Motor neuron (in vitro differentiated cells): ENCODE results near the gene ITSN2. TPM values are rescaled to one million over a fixed set of nuclear protein-coding genes. Genes with fewer than 3 reads are reported as not detected.

Source experiments
- ATAC-seq, 8 experiments: fragments of 200-7000 bp; cut with Tn5 transposase; replicated peaks in 6 of 8; 2 replicates each; pipeline ENCODE4 v1.8.0; 2021; ENCODE audit warnings: mild to moderate bottlenecking in 8 of 8, moderate library complexity in 8 of 8
- H3K27ac ChIP-seq, 2 donors: fragments of 250-450 bp; sonication (Bioruptor Pico); 2 replicates each; pipeline ENCODE4 v1.9.0; 2021; ENCODE audit warnings: antibody characterized with exemption in 2 of 2, mild to moderate bottlenecking in 2 of 2, moderate library complexity in 1 of 2
- H3K4me1 ChIP-seq, 2 donors: fragments of 250-450 bp; sonication (Bioruptor Pico); replicated peaks in 1 of 2; 2 replicates each; pipeline ENCODE4 v1.6.1; 2021; ENCODE audit warnings: antibody characterized with exemption in 2 of 2, mild to moderate bottlenecking in 2 of 2, moderate library complexity in 1 of 2
- H3K4me3 ChIP-seq, 5 donors: fragments of 250-450 bp; sonication (Bioruptor Pico); 2 replicates each; pipeline ENCODE4 v1.9.0; 2021; ENCODE audit warnings: antibody characterized with exemption in 5 of 5, mild to moderate bottlenecking in 5 of 5, moderate library complexity in 4 of 5
- WGBS, 10 experiments: fragments of 450-650 bp; shearing (Covaris generic); methylation state at CpG; one replicate each; pipeline ENCODE4 v1.0.0; 2022; 5-methylcytosine and 5-hydroxymethylcytosine counted together
- in situ Hi-C, 9 experiments: fragments of 400-800 bp; cut with MboI; loops; one replicate each; pipeline ENCODE4 v1.15.0; 2021; ENCODE audit warnings: low sequenced_read_pairs in 9 of 9, low pct_unique_long_range_greater_than_20kb in 2 of 9; ENCODE audit not compliant: unreplicated experiment in 9 of 9
- total RNA-seq, 8 experiments: library from RNA; unstranded; fragments of 300-600 nt; gene quantifications; 2 replicates each; pipeline versions ENCODE4 v1.2.3 to v1.2.4, GENCODE V29; 2022

The ITSN2 gene
- total RNA-seq, 8 experiments from 2014 or later, result 5.1 to 41.5 (median 14.3) TPM

DNA sequence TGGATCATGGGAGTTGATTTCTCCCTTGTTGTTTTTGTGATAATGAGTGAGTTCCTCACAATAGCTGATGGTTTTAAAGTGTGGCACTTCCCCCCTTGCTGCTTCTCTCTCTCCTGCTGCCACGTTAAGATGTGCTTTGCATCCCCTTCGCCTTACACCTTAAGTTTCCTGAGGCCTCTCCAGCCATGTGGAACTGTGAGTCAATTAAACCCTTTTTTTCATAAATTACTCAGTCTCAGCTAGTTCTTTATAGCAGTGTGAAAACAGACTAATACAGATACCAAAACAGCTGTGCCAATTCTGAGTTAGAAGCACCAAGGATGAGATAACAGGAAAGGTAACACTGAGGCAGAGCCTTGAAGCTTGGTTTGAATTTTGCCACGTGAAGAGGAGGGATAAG is 44.7 kb downstream of the ITSN2 start:
- WGBS, 10 experiments, result 50 to 100% (median 72%) methylated on average over 1 to 3 of the region's 3 CpGs; no CpG with 5 or more reads in 1 of the 10 experiments
- Histone ChIP-seq H3K4me3 (no peak overlapping the region), H3K4me1 (no peaks in the 10 kb centered on the region), H3K27ac (no peak overlapping the region)
- in situ Hi-C loops, result no loop called here
- ATAC-seq, result no peak

DNA sequence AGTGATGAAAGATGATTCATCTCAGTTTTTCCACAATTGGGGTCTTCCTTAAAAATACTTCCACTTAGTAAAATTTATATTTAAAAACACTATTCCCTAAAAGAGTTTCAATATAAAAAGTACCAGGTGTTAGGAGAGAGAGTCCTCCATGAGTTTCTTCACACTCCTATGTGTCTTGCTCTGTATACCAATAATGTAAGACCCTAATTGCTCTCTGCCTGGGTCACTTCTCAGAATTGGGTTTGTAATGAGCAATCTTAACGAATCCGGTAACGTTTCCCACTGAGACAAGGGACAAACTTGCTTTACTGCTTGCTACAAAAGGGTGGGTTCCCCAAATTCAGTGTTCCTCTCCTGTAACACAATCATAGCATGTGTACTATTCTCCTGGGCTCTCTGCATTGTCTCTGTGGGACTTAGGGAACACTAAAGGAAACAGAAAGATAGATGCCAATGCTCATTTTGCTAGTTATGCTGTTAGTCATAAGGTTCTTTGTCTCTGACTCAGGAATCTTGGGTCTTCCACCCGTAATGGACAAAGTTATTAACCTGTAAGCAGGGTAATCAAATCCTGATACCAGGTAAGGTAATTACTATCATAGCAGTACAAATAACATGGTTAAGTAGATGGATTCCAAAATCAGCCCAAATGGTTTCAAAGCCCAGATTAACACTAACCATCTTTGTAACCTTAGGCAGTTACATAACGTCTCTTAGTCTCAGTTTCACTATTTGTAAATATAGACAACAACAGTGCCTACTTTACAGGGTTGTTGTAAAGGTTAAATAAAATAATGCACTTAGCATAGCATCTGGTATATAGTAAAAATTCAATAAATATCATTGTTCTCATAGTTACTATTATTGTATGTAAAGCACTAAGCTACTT is 46.3 kb downstream of the ITSN2 start:
- H3K4me3 ChIP-seq, result no peak overlapping the region
- ATAC-seq, result no peak
- H3K4me1 ChIP-seq, result no peaks in the 10 kb centered on the region
- WGBS, 10 experiments, result 60 to 100% (median 79%) methylated on average over 1 to 5 of the region's 5 CpGs; no CpG with 5 or more reads in 1 of the 10 experiments
- H3K27ac ChIP-seq, result no peak overlapping the region
- in situ Hi-C loops, result no loop called here

DNA sequence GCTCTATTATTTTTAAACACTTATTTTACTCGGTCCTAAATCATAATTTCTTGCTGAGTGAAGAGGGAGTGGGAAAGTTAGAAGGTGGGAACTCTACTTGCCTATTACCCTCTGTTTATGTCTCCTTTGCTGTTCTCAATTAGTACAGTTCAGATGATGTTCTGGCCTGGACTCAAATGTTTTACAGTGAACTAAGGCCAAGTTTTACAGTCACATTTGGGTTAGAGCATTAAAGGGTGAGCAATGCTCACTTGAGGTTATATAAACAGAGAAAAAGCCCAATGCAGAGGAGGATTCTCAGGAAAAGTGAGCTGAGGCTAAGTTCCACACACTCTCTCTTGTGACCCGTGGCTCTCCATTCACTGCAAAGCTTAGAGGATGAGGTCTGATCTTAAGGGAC is 52.4 kb downstream of the ITSN2 start:
- ATAC-seq, result no peak
- in situ Hi-C loops, result no loop called here

DNA sequence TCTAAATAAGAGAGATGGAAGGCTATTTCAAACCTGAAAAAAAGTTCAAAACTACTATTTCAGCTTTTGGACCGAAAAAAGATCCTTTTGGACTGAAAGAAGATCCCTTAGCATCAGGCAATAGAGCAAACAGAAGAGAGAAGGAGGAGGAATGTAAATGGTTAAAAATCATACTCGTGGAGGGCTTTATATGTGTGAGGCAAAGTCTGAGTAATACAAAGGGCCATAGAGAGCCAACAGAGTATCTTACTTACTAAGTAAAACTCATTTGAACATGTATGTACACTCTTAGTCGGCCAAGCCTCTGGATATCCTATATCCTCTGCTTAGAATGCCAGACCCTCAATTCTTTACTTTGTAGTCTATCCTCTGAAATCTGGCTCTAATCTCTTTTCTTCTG is 55.7 kb downstream of the ITSN2 start:
- WGBS, 10 experiments, result 18 to 100% (median 66%) methylated on average over 2 to 3 of the region's 3 CpGs
- ATAC-seq, result no peak

More for the DNA sequence above, 52.4 kb downstream of the ITSN2 start:
- Histone ChIP-seq H3K4me3 (no peak overlapping the region), H3K27ac (no peak overlapping the region), H3K4me1 (peaks cover 5 to 11% of the 10 kb centered on the region in 2 donors)
- WGBS, 10 experiments, result 57 to 100% (median 77%) methylated on average over 1 to 2 of the region's 2 CpGs; no CpG with 5 or more reads in 1 of the 10 experiments

DNA sequence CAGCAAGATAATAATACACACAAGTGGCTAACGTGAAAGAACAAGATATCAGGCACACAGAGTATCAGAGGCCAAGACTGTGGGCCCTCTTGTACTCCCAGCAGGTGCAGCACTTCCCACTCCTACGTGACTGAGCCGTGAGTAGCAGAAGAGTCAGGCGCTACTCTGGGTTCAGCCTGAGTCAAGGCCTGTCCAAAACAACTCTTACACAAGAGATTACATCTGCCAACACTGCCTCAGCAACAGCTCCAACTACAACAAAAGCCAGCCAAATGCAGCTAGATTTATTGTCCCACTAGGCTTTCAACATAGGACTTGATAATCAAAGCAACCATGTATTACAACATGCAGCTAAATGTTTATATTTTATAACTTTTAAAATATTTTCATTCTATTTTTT is 56.2 kb downstream of the ITSN2 start:
- WGBS, 10 experiments, result 0 to 80% (median 35%) methylated on average over 1 to 4 of the region's 4 CpGs; no CpG with 5 or more reads in 2 of the 10 experiments
- in situ Hi-C loops, result no loop called here
- H3K27ac ChIP-seq, result no peak overlapping the region
- H3K4me3 ChIP-seq, result no peak overlapping the region
- H3K4me1 ChIP-seq, result peaks cover 5 to 11% of the 10 kb centered on the region in 2 donors
- ATAC-seq, result peak in 7 of 8 experiments; percentile 74 to 98 (median 86)

More for the DNA sequence above, 55.7 kb downstream of the ITSN2 start:
- Histone ChIP-seq H3K4me3 (no peak overlapping the region), H3K27ac (no peak overlapping the region), H3K4me1 (peaks cover 5 to 11% of the 10 kb centered on the region in 2 donors)
- in situ Hi-C loops, result no loop called here

DNA sequence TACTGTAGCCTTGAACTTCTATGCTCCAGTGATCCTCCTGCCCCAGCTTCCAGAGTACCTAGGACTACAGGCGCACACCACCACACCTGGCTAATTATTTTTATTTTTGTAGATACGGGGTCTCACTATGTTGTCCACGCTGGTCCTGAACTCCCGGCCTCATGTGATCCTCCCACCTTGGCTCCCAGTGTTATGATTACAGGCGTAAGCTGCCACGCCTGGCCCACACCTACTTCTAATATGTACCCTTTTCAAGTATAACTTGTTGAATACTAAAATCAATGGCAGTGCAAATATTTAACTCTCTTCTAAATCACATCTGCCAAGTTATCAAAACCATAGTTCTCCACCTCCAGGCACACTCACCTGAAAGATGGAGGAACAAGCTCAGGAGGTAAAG is 58.7 kb downstream of the ITSN2 start:
- in situ Hi-C loops, result no loop called here
- no peak overlapping the region for H3K27ac ChIP-seq
- H3K4me1 ChIP-seq, result peaks cover 5 to 11% of the 10 kb centered on the region in 2 donors
- ATAC-seq, result no peak
- 94 to 100% (median 100%) methylated on average over 1 to 5 of the region's 6 CpGs; no CpG with 5 or more reads in 3 of the 10 experiments for WGBS, 10 experiments
- H3K4me3 ChIP-seq, result no peak overlapping the region

DNA sequence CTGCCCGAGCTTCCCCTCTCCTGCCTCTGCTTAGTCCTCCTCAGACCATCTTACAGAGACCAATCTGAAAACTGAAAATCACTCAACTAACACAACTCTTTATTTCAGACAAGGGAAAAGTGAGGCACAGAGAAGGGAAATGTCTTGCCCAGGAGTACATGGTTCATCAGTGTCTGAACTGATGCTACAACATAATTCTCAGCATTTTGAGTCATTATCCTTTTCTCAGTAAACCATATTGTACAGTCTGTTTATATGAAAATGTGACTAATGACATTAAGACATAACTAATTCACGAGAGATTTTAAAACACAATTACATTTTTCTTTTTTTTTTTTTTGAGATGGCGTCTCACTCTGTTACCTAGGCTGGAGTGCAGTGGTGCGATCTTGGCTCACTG is 62.7 kb downstream of the ITSN2 start:
- Histone ChIP-seq H3K4me3 (no peak overlapping the region), H3K27ac (no peak overlapping the region), H3K4me1 (no peaks in the 10 kb centered on the region)
- ATAC-seq, result no peak
- in situ Hi-C loops, result no loop called here
- 88 to 100% (median 100%) methylated on average over 1 to 3 of the region's 4 CpGs; no CpG with 5 or more reads in 2 of the 10 experiments for WGBS, 10 experiments

DNA sequence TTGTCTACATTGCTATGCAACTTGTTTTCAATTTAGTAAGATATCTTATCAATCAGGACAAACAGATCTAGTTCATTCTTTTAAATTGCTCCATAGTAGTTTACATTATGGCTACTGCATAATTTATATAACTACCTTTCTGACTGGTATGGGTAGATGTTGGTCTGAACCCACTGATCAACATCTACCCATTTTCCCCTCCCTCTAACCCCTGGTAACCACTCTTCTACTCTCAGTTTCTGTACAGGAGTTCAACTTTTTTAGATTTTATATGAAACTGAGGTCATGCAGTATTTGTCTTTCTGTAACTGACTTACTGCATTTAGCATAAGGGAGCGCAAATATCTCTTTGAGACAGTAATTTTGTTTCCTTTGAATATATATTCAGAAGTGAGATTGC is 73.2 kb downstream of the ITSN2 start:
- H3K4me3 ChIP-seq, result no peak overlapping the region
- in situ Hi-C loops, result no loop called here
- H3K27ac ChIP-seq, result no peak overlapping the region
- ATAC-seq, result no peak
- 87 to 100% (median 89%) methylated on average over 1 of the region's 1 CpG; no CpG with 5 or more reads in 3 of the 10 experiments for WGBS, 10 experiments
- H3K4me1 ChIP-seq, result no peaks in the 10 kb centered on the region

DNA sequence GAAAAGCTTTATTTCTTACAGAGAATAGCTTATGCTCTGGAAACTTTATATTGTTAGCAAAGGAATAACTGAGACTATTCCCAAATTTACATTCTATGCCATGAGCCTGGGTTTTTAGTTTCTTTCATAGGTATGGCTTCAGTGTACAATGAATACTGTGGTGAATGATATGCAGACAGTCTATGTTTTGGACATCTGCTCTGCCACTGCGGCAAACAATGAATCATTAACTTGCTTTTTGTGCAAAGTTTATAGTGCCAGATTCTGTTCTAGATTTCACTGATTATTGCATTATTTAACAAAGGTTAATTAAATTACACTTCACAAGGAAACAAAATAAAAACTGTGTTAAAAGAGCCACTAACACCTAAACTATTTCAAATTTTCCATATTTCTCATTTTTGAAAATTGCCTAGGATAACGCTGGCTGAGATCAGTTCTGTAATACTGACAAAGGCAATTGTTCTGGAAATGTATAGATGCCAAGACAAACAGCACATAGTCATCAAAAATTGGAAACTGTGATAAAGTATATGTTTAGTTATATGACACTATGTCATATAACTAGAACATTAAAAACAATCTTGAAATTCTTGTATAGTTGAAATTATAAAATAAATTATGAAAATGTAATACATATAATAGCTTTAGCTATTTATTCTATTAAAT is 74.7 kb downstream of the ITSN2 start:
- WGBS, 10 experiments, result 80 to 100% (median 92%) methylated on average over 1 to 2 of the region's 2 CpGs; no CpG with 5 or more reads in 2 of the 10 experiments
- ATAC-seq, result no peak
- Histone ChIP-seq H3K27ac (no peak overlapping the region), H3K4me1 (no peaks in the 10 kb centered on the region), H3K4me3 (no peak overlapping the region)
- in situ Hi-C loops, result no loop called here

DNA sequence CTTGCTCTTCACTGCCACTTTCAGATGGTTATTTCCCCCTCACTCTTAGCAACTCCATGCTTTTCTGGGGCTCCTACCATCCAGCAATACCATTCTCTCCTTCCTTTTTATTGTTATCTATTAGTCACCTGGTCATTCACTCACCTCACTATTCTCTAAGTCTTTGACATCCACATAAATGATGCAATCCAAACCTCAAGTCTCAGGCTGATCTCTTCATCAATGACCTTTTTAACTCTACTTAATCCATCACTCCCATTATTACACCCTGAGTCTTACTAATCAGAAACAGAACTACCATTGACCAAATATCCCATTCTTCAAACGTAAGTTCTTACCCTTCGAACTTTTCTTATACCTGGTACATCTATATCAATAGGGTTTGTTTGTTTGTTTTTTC is 79.7 kb downstream of the ITSN2 start:
- H3K4me1 ChIP-seq, result no peaks in the 10 kb centered on the region
- no peak overlapping the region for H3K27ac ChIP-seq
- 95 to 100% (median 100%) methylated on average over 1 to 2 of the region's 2 CpGs for WGBS, 10 experiments
- no peak overlapping the region for H3K4me3 ChIP-seq
- in situ Hi-C loops, result no loop called here
- no peak for ATAC-seq

DNA sequence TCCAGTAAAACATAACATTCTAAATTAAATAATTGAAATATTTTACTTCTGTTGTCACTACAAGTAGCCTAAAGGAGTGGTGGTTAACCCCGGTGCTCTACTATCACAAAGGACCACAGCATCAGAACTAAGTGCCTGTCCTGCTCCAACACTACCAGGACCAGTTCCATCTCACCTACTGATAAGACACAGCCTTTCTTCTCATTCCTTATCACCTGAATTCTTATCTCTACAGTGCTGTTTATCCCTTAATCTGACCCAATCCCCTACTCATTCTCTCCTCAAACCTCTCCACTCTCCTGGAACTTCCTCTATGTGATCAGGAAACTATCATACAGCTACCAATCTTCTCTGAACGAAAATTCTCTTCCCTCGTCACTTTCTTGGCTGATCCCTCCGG is 80.2 kb downstream of the ITSN2 start:
- WGBS, 10 experiments, result 86 to 98% (median 92%) methylated on average over 1 to 4 of the region's 4 CpGs
- in situ Hi-C loops, result no loop called here
- Histone ChIP-seq H3K4me3 (no peak overlapping the region), H3K27ac (no peak overlapping the region), H3K4me1 (no peaks in the 10 kb centered on the region)
- ATAC-seq, result no peak

DNA sequence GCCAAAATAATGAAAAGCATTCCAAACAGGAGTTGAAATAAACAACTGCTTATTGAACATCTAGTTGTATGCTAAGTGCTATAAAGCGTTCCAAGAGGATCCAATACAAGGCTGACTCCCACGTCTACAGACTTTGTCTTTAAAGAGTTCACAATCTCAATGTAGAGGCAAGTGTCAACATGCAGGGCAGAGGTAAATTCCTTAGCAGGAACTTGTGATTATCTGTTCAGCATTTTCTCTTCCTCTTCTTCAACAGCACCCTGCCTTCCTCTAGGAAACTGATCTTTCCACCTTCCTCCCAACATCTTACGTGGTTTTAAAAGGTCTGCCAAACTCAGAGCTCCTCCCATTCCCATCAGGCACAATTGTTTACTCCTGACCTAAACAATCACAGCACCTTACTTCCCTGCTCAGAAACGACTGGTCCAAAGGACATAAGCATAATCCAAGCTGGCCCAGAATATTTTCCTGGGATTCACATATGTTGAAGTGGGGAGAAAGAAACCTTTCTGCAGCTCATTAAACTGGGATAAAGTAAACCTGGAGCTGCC is 83.9 kb downstream of the ITSN2 start:
- H3K27ac ChIP-seq, result no peak overlapping the region
- ATAC-seq, result no peak
- no peak overlapping the region for H3K4me3 ChIP-seq
- in situ Hi-C loops, result no loop called here
- no peaks in the 10 kb centered on the region for H3K4me1 ChIP-seq
- 11 to 85% (median 60%) methylated on average over 1 to 4 of the region's 4 CpGs; no CpG with 5 or more reads in 1 of the 10 experiments for WGBS, 10 experiments

DNA sequence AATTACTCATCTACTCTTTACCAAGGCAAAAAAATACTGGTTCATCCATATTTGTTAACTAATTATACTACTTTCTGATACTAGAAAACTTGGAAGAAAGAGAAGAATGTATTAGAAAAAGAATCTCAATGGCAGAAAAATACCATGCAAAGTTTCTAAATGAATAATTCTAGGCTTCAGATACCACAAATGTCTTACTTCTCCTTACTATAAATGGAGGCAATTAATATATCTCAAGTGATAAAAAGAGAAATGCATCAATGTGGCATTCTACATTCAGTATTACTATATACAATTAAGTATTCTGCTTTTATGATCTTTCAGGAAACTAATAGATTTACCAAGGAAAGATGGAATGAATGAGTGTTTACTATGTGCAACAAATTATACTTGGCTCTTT is 85.5 kb downstream of the ITSN2 start:
- H3K27ac ChIP-seq, result no peak overlapping the region
- H3K4me1 ChIP-seq, result no peaks in the 10 kb centered on the region
- in situ Hi-C loops, result no loop called here
- H3K4me3 ChIP-seq, result no peak overlapping the region
- no peak for ATAC-seq
